Non-pigmented ciliary epithelial cell (primary cell): ENCODE measurements around the gene RBFOX2.
"Not testable (repeated sequence)": the region's sequence is repeated elsewhere in the genome, so short reads cannot be mapped to it uniquely, and the experiment has no call there.

Experiments
- DNase-seq: peaks from one replicate; pipeline ENCODE4 v3.0.0-alpha.2; 2010; ENCODE audit warnings: low read depth

Gene RBFOX2

GRCh38 chr22:36028646-36029405 is at the start of gene RBFOX2:
TSS of gene RBFOX2 (minus strand) at chr22:36028824. CDS start at chr22:36028425, 399 bp downstream.
- DNase-seq: peak; percentile 68

GRCh38 chr22:36077271-36077670 is 48.6 kb upstream of the RBFOX2 start:
- DNase-seq: no peak

DNA sequence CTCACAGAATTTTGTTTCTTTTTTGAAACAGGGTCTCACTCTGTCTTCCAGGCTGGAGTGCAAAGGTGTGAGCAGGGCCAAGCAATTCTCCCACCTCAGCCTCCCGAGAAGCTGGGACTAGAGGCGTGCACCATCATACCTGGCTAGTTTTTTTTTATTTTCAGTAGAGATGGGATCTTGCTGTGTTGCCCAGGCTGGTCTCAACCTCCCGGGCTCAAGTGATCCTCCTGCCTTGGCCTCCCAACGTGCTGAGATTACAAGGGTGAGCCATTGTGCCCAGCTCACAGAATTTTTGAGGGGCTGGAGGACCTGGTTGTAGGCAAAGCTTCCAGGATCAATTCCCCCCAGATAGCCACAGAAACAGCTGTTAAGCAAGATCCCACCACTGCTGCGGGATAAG is 47.1 kb upstream of the RBFOX2 start:
- no peak for DNase-seq

DNA sequence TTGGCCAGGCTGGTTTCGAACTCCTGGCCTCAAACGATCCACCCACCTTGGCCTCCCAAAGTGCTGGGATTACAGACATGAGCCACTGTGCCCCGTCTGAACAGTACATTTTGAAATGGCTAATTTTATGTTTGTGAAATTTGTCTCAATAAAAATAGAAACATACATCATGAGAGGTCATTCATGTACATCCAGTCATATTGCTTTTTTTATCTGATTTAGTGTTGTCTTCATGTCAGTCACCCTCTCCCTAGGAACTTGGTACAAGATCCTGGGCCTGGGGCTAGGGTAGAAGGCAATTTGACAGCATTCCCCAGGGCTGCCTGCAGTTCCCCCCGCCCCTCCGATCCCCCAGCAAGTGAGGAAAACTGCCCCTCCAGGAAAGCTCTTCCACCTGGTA is 46.6 kb upstream of the RBFOX2 start:
- DNase-seq: no peak

GRCh38 chr22:36073476-36073875 is 44.9 kb upstream of the RBFOX2 start:
- no peak for DNase-seq

DNA sequence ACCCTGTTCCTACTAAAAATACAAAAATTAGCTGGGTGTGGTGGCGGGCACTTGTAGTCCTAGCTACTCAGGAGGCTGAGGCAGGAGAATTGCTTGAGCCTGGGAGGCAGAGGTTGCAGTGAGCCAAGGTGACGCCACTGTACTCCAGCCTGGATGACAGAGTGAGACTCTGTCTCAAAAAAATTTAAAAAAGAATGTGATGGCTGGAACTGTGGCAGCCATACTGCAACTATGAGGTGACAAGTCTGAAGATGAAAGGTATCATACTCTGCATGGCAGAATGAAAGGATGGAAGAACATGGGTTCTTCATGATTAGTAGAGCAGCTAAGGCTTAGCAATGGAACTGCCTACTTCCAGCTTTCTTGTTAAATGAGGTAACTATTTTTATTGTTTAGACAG is 42.0 kb upstream of the RBFOX2 start:
- DNase-seq: not testable (repeated sequence)

DNA sequence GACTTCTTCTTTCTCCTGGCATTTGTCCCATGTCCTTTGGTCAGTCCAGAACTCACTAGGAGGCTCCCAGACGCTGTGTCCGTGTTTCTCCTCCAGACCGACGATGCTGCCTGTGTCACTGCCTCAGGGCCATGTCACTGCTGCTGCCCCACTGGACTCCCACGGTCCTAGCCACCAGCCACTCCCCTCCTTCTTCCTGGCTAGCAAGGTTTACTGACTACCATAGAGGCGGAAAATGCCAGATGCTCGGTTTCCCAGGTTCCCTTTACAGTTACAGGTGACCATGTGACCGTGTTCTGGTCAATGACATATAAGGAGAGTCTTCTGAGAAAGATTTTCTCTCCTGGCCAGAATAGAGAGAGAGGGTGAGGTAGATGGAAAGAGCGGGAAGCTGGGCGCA is 40.7 kb upstream of the RBFOX2 start:
- no peak for DNase-seq

DNA sequence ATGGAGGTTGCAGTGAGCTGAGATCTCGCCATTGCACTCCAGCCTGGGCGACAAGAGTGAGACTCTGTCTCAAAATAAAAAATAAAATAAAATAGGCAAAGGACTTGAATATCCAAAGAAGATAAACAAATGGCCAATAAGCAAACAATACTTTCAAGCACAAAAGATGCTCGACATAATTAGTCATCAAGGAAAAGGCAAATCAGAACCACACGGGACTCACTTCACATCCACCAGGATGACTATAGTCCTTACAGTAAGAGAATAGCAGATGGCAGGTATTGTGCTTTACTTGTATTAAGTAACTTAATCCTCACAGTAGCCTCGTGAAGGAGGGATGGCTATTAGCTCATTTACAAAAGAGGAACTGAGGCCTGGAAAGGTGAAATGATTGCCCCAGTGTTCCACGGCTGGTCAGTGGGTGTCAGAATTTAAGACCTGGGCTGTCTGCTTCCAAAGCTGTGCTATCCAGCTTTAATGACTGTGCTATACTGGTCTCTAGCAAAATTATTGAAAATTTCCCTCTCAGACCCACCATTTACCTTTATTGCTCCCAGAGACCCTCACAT is 40.2 kb upstream of the RBFOX2 start:
- no peak for DNase-seq

- no peak for DNase-seq
Observed at GRCh38 chr22:36067235-36067558, 38.6 kb upstream of the RBFOX2 start.

- DNase-seq: no peak
Observed at GRCh38 chr22:36065775-36066544, 37.3 kb upstream of the RBFOX2 start.

DNA sequence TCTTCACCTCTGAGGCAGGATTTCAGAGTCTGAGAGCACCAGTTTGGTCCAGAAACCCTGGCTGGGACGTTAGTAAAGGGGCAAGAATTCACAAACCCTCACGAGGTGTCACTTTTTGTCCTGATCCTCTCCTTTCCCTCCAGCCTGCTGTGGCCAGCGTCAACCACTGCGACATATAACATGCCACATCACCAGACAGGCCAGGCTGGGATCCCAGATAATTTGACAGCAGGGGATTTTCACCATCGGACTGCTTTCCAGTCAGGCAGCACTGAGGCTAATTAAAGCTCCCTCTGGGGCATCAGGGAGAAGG is 36.8 kb upstream of the RBFOX2 start:
- no peak for DNase-seq

DNA sequence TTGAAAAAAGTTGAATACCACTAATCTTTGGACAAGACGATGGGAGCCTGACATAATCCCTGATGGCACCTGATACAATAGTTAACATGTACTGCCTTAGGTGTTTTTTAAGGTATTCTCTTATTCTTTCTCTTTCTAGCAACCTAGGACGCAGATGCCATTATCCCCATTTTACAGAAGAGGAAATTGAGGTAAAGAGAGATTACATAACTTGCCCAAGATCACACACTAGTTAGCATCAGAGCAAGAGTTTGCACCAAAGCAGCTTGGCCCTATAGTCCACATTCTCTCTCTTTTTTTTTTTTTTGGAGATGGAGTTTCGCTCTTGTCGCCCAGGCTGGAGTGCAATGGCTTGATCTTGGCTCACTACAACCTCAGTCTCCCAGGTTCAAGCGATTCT is 35.7 kb upstream of the RBFOX2 start:
- no peak for DNase-seq

GRCh38 chr22:36056980-36057379 is 28.4 kb upstream of the RBFOX2 start:
- no peak for DNase-seq

DNA sequence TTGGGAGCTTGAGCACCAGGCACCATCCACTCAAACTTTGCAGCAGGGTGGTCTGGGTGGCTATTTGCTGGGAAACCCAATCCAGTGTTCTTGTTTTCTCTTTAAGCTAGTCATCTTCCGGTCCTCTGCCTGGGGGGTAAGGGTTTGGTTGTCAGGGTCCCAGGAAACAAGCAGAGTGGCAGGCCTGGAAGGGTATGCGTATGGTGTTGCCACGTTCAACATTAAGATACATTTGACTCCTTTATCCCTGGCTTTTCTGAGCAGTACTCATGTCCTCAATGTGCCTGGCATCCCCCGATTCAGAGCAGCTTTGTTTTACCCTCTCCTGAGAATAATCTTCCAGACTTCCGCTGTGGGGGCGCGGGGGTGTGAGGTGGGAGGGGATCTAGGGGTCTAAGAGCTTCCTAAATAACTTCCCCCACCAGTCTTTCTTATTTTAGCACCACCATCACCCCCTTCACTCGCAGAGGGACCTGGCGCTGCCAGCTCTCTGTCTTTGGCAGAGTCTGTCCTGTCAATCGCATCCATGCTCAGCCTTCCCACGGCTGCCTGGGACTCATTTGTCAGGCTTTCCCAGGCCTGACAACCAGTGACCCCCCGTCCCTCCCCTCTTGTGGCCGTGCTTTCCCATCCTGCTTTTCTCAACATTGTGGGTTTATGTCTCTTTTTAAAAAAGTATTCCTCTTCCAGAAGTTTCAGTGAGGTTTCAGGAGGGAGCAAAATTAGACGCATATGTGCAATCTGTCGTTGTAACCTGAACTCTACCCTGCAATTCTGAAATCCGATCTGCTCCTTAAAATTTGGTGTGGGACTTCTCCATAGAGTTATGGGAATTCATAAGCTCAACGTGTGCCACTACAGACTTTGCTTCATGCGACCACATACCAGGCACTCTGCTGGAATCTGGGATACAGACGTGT is 27.0 kb upstream of the RBFOX2 start:
- no peak for DNase-seq

- not testable (repeated sequence) for DNase-seq
Observed at GRCh38 chr22:36054446-36054845, 25.8 kb upstream of the RBFOX2 start.

DNA sequence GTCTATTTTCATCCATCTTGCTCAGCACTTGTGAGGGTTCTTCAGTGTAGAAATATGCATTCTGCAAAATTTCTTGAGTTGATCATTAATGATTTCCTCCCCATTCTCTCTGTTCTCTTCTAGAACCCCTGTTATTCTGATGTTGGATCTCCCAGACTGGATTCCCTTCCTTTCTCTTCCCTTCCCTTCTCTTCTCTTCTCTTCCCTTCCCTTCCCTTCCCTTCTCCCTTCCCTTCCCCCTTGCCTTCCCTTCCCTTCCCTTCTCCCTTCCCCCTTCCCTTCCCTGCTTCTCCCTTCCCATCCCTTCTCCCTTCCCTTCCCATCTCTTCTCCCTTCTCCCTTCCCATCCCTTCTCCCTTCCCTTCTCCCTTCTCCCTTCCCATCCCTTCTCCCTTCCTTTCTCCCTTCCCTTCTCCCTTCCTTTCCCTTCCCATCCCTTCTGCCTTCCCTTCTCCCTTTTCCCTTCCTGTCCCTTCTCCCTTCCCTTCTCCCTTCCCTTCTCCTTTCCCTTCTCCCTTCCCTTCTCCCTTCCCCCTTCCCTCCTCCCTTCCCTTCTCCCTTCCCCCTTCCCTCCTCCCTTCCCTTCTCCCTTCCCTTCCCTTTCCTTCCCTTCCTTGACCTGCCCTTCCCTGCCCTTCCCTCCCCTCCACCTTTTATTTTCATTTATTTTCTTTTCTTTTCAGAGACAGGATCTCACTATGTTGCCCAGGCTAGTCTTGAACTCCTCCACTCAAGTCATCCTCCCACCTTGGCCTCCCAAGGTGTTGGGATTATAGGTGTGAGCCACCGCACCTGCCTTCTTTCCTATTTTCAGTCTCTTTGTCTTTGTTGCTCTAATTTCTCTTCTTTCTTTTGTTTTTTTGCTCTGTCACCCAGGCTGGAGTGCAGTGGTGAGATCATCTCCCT is 24.9 kb upstream of the RBFOX2 start:
- DNase-seq: no peak

GRCh38 chr22:36052505-36052941 is 23.9 kb upstream of the RBFOX2 start:
- no peak for DNase-seq

- no peak for DNase-seq
Observed at GRCh38 chr22:36049678-36049997, 21.0 kb upstream of the RBFOX2 start.

GRCh38 chr22:36048911-36049677 is 20.5 kb upstream of the RBFOX2 start:
- DNase-seq: no peak

DNA sequence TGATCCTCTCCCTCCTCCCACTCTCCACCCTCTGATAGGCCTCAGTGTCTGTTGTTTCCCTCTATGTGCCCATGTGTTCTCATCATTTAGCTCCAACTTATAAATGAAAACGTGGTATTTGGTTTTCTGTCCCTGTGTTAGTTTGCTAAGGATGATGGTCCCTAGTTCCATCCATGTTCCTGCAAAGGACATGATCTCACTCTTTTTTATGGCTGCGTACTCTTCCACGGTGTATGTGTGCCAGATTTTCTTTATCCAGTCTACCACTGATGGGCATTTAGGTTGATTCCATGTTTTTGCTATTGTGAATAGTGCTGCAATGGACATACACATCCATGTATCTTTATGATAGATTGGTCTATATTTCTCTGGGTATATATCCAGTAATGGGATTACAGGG is 15.9 kb upstream of the RBFOX2 start:
- not testable (repeated sequence) for DNase-seq

- DNase-seq: no peak
Observed at GRCh38 chr22:36042240-36042639, 13.6 kb upstream of the RBFOX2 start.
